ENCODE results near the gene PCDH9.

DNA sequence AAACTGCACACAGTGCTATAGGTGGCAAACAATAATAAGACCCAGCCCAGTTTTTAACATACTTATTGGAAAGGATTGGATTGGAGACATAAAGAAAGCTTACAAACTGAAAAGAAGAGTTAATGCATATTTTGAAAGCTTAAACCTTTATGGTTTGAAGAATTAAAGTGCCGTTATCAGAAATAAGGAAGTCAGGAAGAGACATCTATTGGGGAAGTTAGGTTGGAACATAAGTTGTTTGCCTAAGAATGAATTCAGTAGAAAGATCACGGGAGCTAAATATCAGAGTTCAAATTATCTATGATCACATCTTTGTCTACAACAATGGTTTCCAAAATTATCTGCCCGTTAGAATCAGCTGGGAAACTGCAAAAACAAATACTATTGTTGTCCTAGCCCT is 767.9 kb downstream of the PCDH9 start:
- TF ChIP-seq, protein P1, sequence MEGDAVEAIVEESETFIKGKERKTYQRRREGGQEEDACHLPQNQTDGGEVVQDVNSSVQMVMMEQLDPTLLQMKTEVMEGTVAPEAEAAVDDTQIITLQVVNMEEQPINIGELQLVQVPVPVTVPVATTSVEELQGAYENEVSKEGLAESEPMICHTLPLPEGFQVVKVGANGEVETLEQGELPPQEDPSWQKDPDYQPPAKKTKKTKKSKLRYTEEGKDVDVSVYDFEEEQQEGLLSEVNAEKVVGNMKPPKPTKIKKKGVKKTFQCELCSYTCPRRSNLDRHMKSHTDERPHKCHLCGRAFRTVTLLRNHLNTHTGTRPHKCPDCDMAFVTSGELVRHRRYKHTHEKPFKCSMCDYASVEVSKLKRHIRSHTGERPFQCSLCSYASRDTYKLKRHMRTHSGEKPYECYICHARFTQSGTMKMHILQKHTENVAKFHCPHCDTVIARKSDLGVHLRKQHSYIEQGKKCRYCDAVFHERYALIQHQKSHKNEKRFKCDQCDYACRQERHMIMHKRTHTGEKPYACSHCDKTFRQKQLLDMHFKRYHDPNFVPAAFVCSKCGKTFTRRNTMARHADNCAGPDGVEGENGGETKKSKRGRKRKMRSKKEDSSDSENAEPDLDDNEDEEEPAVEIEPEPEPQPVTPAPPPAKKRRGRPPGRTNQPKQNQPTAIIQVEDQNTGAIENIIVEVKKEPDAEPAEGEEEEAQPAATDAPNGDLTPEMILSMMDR (IDR thresholded peaks at IDR 0.05), result no peak
- no peak for TF ChIP-seq POLR2AphosphoS5 (IDR thresholded peaks at IDR 0.05)
